HepG2 (cell line): ENCODE results near the gene DENND11. TPM values are rescaled to one million over a fixed set of nuclear protein-coding genes. Genes with fewer than 3 reads are reported as not detected.

ENCODE experiments used
- FOXM1 ChIP-seq: sonication (generic); formaldehyde crosslinking; IDR thresholded peaks from 2 replicates; pipeline ENCODE4 v1.5.0; 2020; ENCODE audit warnings: missing genetic modification reagents
- GABPA ChIP-seq, 2 experiments: IDR thresholded peaks; 2 replicates each; pipeline ENCODE4 v1.6.1; 2011 to 2016; ENCODE audit warnings: low read depth in 2 of 2, low read length in 1 of 2, missing biosample characterization in 1 of 2, missing genetic modification characterization in 1 of 2
- KAT7 ChIP-seq: IDR thresholded peaks from 2 replicates; pipeline ENCODE4 v1.6.1; 2018; ENCODE audit warnings: borderline replicate concordance, missing compliant biosample characterization
- KAT8 ChIP-seq: IDR thresholded peaks from 2 replicates; pipeline ENCODE4 v1.6.1; 2016; ENCODE audit warnings: missing genetic modification reagents, missing compliant biosample characterization
- MBD4 ChIP-seq: IDR thresholded peaks from 2 replicates; pipeline ENCODE4 v1.6.1; 2012; ENCODE audit warnings: low read length, inconsistent platforms, borderline replicate concordance
- MTF2 ChIP-seq: sonication (generic); formaldehyde crosslinking; IDR thresholded peaks from 2 replicates; pipeline ENCODE4 v1.5.0; 2020; ENCODE audit warnings: missing genetic modification reagents, borderline replicate concordance
- MZF1 ChIP-seq: sonication (generic); formaldehyde crosslinking; IDR thresholded peaks from 2 replicates; pipeline ENCODE4 v1.8.1; 2023; ENCODE audit warnings: mild to moderate bottlenecking, missing genetic modification reagents, borderline replicate concordance
- NCOA1 ChIP-seq: sonication (generic); formaldehyde crosslinking; IDR thresholded peaks from 2 replicates; pipeline ENCODE4 v1.9.0; 2021; ENCODE audit warnings: missing genetic modification reagents
- NFIB ChIP-seq: sonication (generic); formaldehyde crosslinking; IDR thresholded peaks from 2 replicates; pipeline ENCODE4 v1.9.0; 2021; ENCODE audit warnings: missing genetic modification reagents, mild to moderate bottlenecking, borderline replicate concordance
- PAF1 ChIP-seq: IDR thresholded peaks from 2 replicates; pipeline ENCODE4 v1.6.1; 2016; ENCODE audit warnings: missing genetic modification reagents, missing compliant biosample characterization
- POLR2AphosphoS2 ChIP-seq: IDR thresholded peaks from 2 replicates; pipeline ENCODE4 v1.6.1; 2011; ENCODE audit warnings: low read depth, low read length, improper control_type of control experiment
- SMC3 ChIP-seq: IDR thresholded peaks from 2 replicates; pipeline ENCODE4 v1.6.1; 2011; ENCODE audit warnings: low read length, improper control_type of control experiment
- THAP11 ChIP-seq: IDR thresholded peaks from 2 replicates; pipeline ENCODE4 v1.6.1; 2016; ENCODE audit warnings: missing biosample characterization, missing genetic modification reagents
- THYN1 ChIP-seq: sonication (generic); formaldehyde crosslinking; IDR thresholded peaks from 2 replicates; pipeline ENCODE4 v1.8.1; 2023; ENCODE audit warnings: low read depth, mild to moderate bottlenecking, moderate library complexity, missing genetic modification reagents, borderline replicate concordance
- ZNF354B ChIP-seq: sonication (generic); formaldehyde crosslinking; IDR thresholded peaks from 2 replicates; pipeline ENCODE4 v1.8.0; 2022; ENCODE audit warnings: mild to moderate bottlenecking, missing genetic modification reagents
- ZNF709 ChIP-seq: sonication (generic); formaldehyde crosslinking; IDR thresholded peaks from 2 replicates; pipeline ENCODE4 v1.5.0; 2020; ENCODE audit warnings: mild to moderate bottlenecking, missing genetic modification reagents
- ZNF720 ChIP-seq: sonication (generic); formaldehyde crosslinking; IDR thresholded peaks from 2 replicates; pipeline ENCODE4 v1.4.0; 2020; ENCODE audit warnings: missing genetic modification reagents
- ZSCAN30 ChIP-seq: sonication (generic); formaldehyde crosslinking; IDR thresholded peaks from 2 replicates; pipeline ENCODE4 v1.5.0; 2020; ENCODE audit warnings: mild to moderate bottlenecking, missing genetic modification reagents
- polyA plus RNA-seq, 8 experiments: library from polyadenylated mRNA; depleted of rRNA in 3 of 8; stranded (reverse) in 7 of 8; unstranded in 1 of 8; fragments of >200 nt; fragmentation: Illumina TruSeq in 4 of 8; extraction: Trizol in 4 of 8; gene quantifications; 2 replicates each; pipeline versions ENCODE4 v1.2.1 to v1.2.3, GENCODE V29; 2011 to 2016; ENCODE audit warnings: low read depth in 4 of 8, missing spikeins in 1 of 8, mixed read lengths in 1 of 8; ENCODE audit not compliant: insufficient read depth in 1 of 8
- total RNA-seq, 5 experiments: library from RNA; depleted of rRNA; stranded (reverse); fragments of >200 nt; fragmentation: Illumina TruSeq; extraction: Trizol; gene quantifications; 2 replicates each; pipeline ENCODE4 v1.2.3, GENCODE V29; 2016; ENCODE audit warnings: low read depth in 1 of 5
- TF ChIP-seq, protein P1 (sequence below): sonication (generic); formaldehyde crosslinking; IDR thresholded peaks from 2 replicates; pipeline ENCODE4 v1.4.0; 2020; ENCODE audit warnings: missing genetic modification reagents
- TF ChIP-seq, protein P2 (sequence below): sonication (generic); formaldehyde crosslinking; IDR thresholded peaks from 2 replicates; pipeline ENCODE4 v1.5.0; 2020; ENCODE audit warnings: missing genetic modification reagents, mild to moderate bottlenecking, borderline replicate concordance
- TF ChIP-seq, protein P3 (sequence below): sonication (generic); formaldehyde crosslinking; IDR thresholded peaks from 2 replicates; pipeline ENCODE4 v1.4.0; 2020; ENCODE audit warnings: missing genetic modification reagents
- TF ChIP-seq, protein P4 (sequence below): sonication (generic); formaldehyde crosslinking; IDR thresholded peaks from 2 replicates; pipeline ENCODE4 v1.4.0; 2020; ENCODE audit warnings: missing genetic modification reagents, borderline replicate concordance

The DENND11 gene
- total and polyA plus RNA-seq, 2 of the 13 experiments (the other 11 are each of a cell fraction or from before 2014, with no cell fraction given), result 7.1 to 10.5 TPM

DNA sequence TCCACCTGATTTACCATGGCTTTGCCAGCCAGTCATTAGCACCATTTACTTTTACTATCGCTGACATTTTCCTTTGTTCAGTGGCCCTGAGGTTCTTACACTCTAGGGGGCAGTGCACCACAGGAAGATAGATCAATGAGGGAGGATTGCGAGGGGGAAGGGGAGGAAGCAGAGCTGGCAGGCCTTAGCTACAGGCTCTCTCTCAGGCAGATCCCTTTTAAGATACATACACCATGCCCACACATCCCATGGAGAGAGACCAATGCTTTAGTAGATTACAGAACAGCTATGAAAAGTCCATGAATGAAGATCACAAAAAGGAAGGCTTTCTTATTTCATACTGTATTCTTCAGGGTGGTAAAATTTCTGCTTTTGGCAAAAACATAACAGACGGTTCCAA is 47.4 kb downstream of the DENND11 start (continued):
- TF ChIP-seq POLR2AphosphoS2 (no peak), MZF1 (CRISPR knock-in tag) (no peak), GABPA (IDR thresholded peaks at IDR 0.05; ENCODE audit: low read depth, low read length) (no peak), GABPA (CRISPR knock-in tag; IDR thresholded peaks at IDR 0.05; ENCODE audit: low read depth) (0 out of 2 replicates have a peak, but pooled peaks have one; percentile 30), THAP11 (CRISPR knock-in tag) (peak; percentile 32; the same call in 1 of the 2 replicates), NCOA1 (CRISPR knock-in tag) (no peak), THYN1 (CRISPR knock-in tag) (no peak), MBD4 (no peak), KAT8 (CRISPR knock-in tag) (0 out of 2 replicates have a peak, but pooled peaks have one; percentile 29), KAT7 (CRISPR knock-in tag) (no peak), ZNF354B (CRISPR knock-in tag) (no peak), NFIB (no peak), PAF1 (CRISPR knock-in tag) (no peak), MTF2 (CRISPR knock-in tag) (no peak), ZNF709 (CRISPR knock-in tag) (no peak), FOXM1 (CRISPR knock-in tag) (no peak), SMC3 (peak; percentile 72; the same call in 1 of the 2 replicates), ZNF720 (CRISPR knock-in tag) (no peak), ZSCAN30 (CRISPR knock-in tag) (no peak)
- TF ChIP-seq, protein P1, sequence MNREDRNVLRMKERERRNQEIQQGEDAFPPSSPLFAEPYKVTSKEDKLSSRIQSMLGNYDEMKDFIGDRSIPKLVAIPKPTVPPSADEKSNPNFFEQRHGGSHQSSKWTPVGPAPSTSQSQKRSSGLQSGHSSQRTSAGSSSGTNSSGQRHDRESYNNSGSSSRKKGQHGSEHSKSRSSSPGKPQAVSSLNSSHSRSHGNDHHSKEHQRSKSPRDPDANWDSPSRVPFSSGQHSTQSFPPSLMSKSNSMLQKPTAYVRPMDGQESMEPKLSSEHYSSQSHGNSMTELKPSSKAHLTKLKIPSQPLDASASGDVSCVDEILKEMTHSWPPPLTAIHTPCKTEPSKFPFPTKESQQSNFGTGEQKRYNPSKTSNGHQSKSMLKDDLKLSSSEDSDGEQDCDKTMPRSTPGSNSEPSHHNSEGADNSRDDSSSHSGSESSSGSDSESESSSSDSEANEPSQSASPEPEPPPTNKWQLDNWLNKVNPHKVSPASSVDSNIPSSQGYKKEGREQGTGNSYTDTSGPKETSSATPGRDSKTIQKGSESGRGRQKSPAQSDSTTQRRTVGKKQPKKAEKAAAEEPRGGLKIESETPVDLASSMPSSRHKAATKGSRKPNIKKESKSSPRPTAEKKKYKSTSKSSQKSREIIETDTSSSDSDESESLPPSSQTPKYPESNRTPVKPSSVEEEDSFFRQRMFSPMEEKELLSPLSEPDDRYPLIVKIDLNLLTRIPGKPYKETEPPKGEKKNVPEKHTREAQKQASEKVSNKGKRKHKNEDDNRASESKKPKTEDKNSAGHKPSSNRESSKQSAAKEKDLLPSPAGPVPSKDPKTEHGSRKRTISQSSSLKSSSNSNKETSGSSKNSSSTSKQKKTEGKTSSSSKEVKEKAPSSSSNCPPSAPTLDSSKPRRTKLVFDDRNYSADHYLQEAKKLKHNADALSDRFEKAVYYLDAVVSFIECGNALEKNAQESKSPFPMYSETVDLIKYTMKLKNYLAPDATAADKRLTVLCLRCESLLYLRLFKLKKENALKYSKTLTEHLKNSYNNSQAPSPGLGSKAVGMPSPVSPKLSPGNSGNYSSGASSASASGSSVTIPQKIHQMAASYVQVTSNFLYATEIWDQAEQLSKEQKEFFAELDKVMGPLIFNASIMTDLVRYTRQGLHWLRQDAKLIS (CRISPR knock-in tag), result no peak
- TF ChIP-seq, protein P2, sequence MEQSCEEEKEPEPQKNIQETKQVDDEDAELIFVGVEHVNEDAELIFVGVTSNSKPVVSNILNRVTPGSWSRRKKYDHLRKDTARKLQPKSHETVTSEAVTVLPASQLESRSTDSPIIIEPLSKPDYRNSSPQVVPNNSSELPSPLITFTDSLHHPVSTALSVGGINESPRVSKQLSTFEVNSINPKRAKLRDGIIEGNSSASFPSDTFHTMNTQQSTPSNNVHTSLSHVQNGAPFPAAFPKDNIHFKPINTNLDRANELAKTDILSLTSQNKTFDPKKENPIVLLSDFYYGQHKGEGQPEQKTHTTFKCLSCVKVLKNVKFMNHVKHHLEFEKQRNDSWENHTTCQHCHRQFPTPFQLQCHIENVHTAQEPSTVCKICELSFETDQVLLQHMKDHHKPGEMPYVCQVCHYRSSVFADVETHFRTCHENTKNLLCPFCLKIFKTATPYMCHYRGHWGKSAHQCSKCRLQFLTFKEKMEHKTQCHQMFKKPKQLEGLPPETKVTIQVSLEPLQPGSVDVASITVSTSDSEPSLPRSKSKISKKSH (CRISPR knock-in tag), result no peak
- TF ChIP-seq, protein P3, sequence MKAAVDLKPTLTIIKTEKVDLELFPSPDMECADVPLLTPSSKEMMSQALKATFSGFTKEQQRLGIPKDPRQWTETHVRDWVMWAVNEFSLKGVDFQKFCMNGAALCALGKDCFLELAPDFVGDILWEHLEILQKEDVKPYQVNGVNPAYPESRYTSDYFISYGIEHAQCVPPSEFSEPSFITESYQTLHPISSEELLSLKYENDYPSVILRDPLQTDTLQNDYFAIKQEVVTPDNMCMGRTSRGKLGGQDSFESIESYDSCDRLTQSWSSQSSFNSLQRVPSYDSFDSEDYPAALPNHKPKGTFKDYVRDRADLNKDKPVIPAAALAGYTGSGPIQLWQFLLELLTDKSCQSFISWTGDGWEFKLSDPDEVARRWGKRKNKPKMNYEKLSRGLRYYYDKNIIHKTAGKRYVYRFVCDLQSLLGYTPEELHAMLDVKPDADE (CRISPR knock-in tag), result no peak
- TF ChIP-seq, protein P4, sequence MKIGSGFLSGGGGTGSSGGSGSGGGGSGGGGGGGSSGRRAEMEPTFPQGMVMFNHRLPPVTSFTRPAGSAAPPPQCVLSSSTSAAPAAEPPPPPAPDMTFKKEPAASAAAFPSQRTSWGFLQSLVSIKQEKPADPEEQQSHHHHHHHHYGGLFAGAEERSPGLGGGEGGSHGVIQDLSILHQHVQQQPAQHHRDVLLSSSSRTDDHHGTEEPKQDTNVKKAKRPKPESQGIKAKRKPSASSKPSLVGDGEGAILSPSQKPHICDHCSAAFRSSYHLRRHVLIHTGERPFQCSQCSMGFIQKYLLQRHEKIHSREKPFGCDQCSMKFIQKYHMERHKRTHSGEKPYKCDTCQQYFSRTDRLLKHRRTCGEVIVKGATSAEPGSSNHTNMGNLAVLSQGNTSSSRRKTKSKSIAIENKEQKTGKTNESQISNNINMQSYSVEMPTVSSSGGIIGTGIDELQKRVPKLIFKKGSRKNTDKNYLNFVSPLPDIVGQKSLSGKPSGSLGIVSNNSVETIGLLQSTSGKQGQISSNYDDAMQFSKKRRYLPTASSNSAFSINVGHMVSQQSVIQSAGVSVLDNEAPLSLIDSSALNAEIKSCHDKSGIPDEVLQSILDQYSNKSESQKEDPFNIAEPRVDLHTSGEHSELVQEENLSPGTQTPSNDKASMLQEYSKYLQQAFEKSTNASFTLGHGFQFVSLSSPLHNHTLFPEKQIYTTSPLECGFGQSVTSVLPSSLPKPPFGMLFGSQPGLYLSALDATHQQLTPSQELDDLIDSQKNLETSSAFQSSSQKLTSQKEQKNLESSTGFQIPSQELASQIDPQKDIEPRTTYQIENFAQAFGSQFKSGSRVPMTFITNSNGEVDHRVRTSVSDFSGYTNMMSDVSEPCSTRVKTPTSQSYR, result peak; percentile 79
